HCT116 (cell line): Measurements from ENCODE around the gene IGSF10.

Experiments used
- CEBPB ChIP-seq: IDR thresholded peaks from 2 replicates; pipeline ENCODE4 v1.6.1; 2012; ENCODE audit warnings: low read depth
- EZH2 ChIP-seq: fragments of 200-600 bp; sonication (generic); IDR thresholded peaks from 2 replicates; pipeline ENCODE4 v1.6.1; 2017; ENCODE audit warnings: antibody characterized with exemption, mixed run types
- EZH2phosphoT487 ChIP-seq: fragments of 200-600 bp; IDR thresholded peaks from 2 replicates; pipeline ENCODE4 v1.6.1; 2018; ENCODE audit warnings: antibody characterized with exemption, borderline replicate concordance
- JUND ChIP-seq: IDR thresholded peaks from 2 replicates; pipeline ENCODE4 v1.6.1; 2012
- POLR2A ChIP-seq: IDR thresholded peaks from 2 replicates; pipeline ENCODE4 v1.7.0; 2011; ENCODE audit warnings: borderline replicate concordance; ENCODE audit not compliant: insufficient read depth, insufficient read length; ENCODE audit errors: extremely low read depth
- POLR2AphosphoS5 ChIP-seq: IDR thresholded peaks from 2 replicates; pipeline ENCODE4 v1.6.1; 2011; ENCODE audit warnings: mild to moderate bottlenecking, low read depth, low read length, moderate library complexity
- SIN3A ChIP-seq: IDR thresholded peaks from 2 replicates; pipeline ENCODE4 v1.6.1; 2012; ENCODE audit warnings: low read depth
- TCF7L2 ChIP-seq: IDR thresholded peaks from 2 replicates; pipeline ENCODE4 v1.7.0; 2011; ENCODE audit warnings: borderline replicate concordance, inconsistent platforms; ENCODE audit not compliant: insufficient read depth, insufficient read length; ENCODE audit errors: extremely low read depth
- YY1 ChIP-seq: IDR thresholded peaks from 2 replicates; pipeline ENCODE4 v1.6.1; 2011; ENCODE audit warnings: low read length, low read depth, moderate library complexity, mild to moderate bottlenecking; ENCODE audit not compliant: insufficient replicate concordance; ENCODE audit errors: extremely low read depth
- ZBTB33 ChIP-seq: IDR thresholded peaks from 2 replicates; pipeline ENCODE4 v1.6.1; 2011; ENCODE audit warnings: mild to moderate bottlenecking, low read length, moderate library complexity; ENCODE audit not compliant: insufficient replicate concordance; ENCODE audit errors: extremely low read depth
- ZNF274 ChIP-seq: fragments of 200-500 bp; sonication (Bioruptor generic); IDR thresholded peaks from 2 replicates; pipeline ENCODE4 v1.6.1; 2014; ENCODE audit warnings: mild to moderate bottlenecking, low read depth, low read length, inconsistent platforms
- TF ChIP-seq, protein P1 (sequence below), 3 experiments: fragments of 200-600 bp in 1 of 3; sonication (generic) in 1 of 3; IDR thresholded peaks in 2 of 3; conservative IDR thresholded peaks in 1 of 3; 2 replicates each; pipeline ENCODE4 v1.5.1; 2012 to 2017; ENCODE audit warnings: low read depth in 2 of 3, low read length in 2 of 3, antibody characterized with exemption in 1 of 3, borderline replicate concordance in 1 of 3, control low read depth in 1 of 3, mild to moderate bottlenecking in 1 of 3, mixed read lengths in 1 of 3, mixed run types in 1 of 3, moderate library complexity in 1 of 3; ENCODE audit not compliant: insufficient read depth in 1 of 3

- no peak for TF ChIP-seq ZNF274
- no peak for TF ChIP-seq JUND
- TF ChIP-seq, protein P1, sequence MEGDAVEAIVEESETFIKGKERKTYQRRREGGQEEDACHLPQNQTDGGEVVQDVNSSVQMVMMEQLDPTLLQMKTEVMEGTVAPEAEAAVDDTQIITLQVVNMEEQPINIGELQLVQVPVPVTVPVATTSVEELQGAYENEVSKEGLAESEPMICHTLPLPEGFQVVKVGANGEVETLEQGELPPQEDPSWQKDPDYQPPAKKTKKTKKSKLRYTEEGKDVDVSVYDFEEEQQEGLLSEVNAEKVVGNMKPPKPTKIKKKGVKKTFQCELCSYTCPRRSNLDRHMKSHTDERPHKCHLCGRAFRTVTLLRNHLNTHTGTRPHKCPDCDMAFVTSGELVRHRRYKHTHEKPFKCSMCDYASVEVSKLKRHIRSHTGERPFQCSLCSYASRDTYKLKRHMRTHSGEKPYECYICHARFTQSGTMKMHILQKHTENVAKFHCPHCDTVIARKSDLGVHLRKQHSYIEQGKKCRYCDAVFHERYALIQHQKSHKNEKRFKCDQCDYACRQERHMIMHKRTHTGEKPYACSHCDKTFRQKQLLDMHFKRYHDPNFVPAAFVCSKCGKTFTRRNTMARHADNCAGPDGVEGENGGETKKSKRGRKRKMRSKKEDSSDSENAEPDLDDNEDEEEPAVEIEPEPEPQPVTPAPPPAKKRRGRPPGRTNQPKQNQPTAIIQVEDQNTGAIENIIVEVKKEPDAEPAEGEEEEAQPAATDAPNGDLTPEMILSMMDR (IDR thresholded peaks at IDR 0.05 in 2 of 3, conservative IDR thresholded peaks at IDR 0.05 in 1 of 3; ENCODE audit: borderline replicate concordance in 1 of 3, insufficient read depth in 1 of 3, low read depth in 2 of 3, low read length in 2 of 3) = no peak
- no peak for TF ChIP-seq YY1
- no peak for TF ChIP-seq EZH2phosphoT487
- TF ChIP-seq TCF7L2 = no peak
- no peak for TF ChIP-seq ZBTB33
- TF ChIP-seq SIN3A = no peak
- no peak for TF ChIP-seq EZH2
- no peak for TF ChIP-seq CEBPB
- no peak for TF ChIP-seq POLR2A
- no peak for TF ChIP-seq POLR2AphosphoS5
These were observed 15.4 kb downstream of the IGSF10 start for GRCh38 chr3:151445273-151446001.
